ENCODE measurements around the gene C10orf90.

C10orf90 gene

GRCh38 chr10:126580873-126581647 lies 89.4 kb downstream of the C10orf90 start (continued):
- TF ChIP-seq PRDM1 (tag by site-specific recombination; IDR thresholded peaks at IDR 0.05) (no peak), YY1 (tag by site-specific recombination; IDR thresholded peaks at IDR 0.05) (no peak), ZNF366 (tag by site-specific recombination; conservative IDR thresholded peaks at IDR 0.05) (no peak), ZBTB17 (tag by site-specific recombination; IDR thresholded peaks at IDR 0.05) (no peak), ZNF24 (tag by site-specific recombination; IDR thresholded peaks at IDR 0.05) (no peak), WT1 (tag by site-specific recombination; IDR thresholded peaks at IDR 0.05) (no peak), OVOL3 (tag by site-specific recombination; IDR thresholded peaks at IDR 0.05) (no peak)

GRCh38 chr10:126576336-126576735 lies 94.2 kb downstream of the C10orf90 start:
- H3K4me3 ChIP-seq (ENCODE audit: low read depth, low read length): no peak overlapping the region
- POLR2A ChIA-PET: no interaction called here
- no peak for TF ChIP-seq ZNF169 (tag by site-specific recombination; IDR thresholded peaks at IDR 0.05)
- TF ChIP-seq ZNF223 (tag by site-specific recombination; IDR thresholded peaks at IDR 0.05): no peak
- no peak for TF ChIP-seq ZNF585B (tag by site-specific recombination; IDR thresholded peaks at IDR 0.05)
- no peak for TF ChIP-seq ZNF596 (tag by site-specific recombination; IDR thresholded peaks at IDR 0.05)
- H3K4me1 ChIP-seq (ENCODE audit: control insufficient read depth, insufficient read depth, low read length): no peaks in the 10 kb centered on the region
- CTCF ChIA-PET: interaction anchor here (2.3 kb wide), 1 partner anchor 21 kb away, joined by 8 read pairs; no protein-coding TSS in a partner anchor
- H3K27ac ChIP-seq (ENCODE audit: extremely low read depth, low read depth, low read length): no peak overlapping the region
- no peaks in the 10 kb centered on the region for H3K9me3 ChIP-seq (ENCODE audit: control insufficient read depth, insufficient read depth, low read depth, low read length)
- no peaks in the 10 kb centered on the region for H3K36me3 ChIP-seq (ENCODE audit: control insufficient read depth in 2 of 2, insufficient read depth in 1 of 2, low read length in 2 of 2)

GRCh38 chr10:126570621-126571602 lies 99.6 kb downstream of the C10orf90 start:
- ChIA-PET POLR2A (no interaction called here), CTCF (interaction anchor here (0.6 kb wide), 1 partner anchor 594 kb away, joined by 4 read pairs; no protein-coding TSS in a partner anchor)
- no peak overlapping the region for H3K4me3 ChIP-seq (ENCODE audit: low read depth, low read length)
- peaks cover 11% of the 10 kb centered on the region for H3K4me1 ChIP-seq (ENCODE audit: control insufficient read depth, insufficient read depth, low read length)
- no peak overlapping the region for H3K27ac ChIP-seq (ENCODE audit: extremely low read depth, low read depth, low read length)
- TF ChIP-seq ZNF23 (tag by site-specific recombination; IDR thresholded peaks at IDR 0.05; ENCODE audit: borderline replicate concordance) (no peak), OVOL3 (tag by site-specific recombination; IDR thresholded peaks at IDR 0.05) (no peak), ZNF121 (tag by site-specific recombination; IDR thresholded peaks at IDR 0.05) (no peak), KLF9 (tag by site-specific recombination; IDR thresholded peaks at IDR 0.05; ENCODE audit: low read depth) (no peak), ZNF24 (tag by site-specific recombination; IDR thresholded peaks at IDR 0.05) (no peak), ZNF621 (tag by site-specific recombination; IDR thresholded peaks at IDR 0.05) (no peak), ZNF416 (tag by site-specific recombination; IDR thresholded peaks at IDR 0.05) (no peak), ZNF280D (tag by site-specific recombination; IDR thresholded peaks at IDR 0.05) (no peak), ZNF510 (tag by site-specific recombination; IDR thresholded peaks at IDR 0.05; ENCODE audit: insufficient replicate concordance) (no peak), ZNF704 (tag by site-specific recombination; IDR thresholded peaks at IDR 0.05) (no peak), ZNF560 (tag by site-specific recombination; IDR thresholded peaks at IDR 0.05; ENCODE audit: borderline replicate concordance) (no peak), TCF7L2 (IDR thresholded peaks at IDR 0.05; ENCODE audit: borderline replicate concordance, low read depth, low read length) (no peak), SCRT1 (tag by site-specific recombination; IDR thresholded peaks at IDR 0.05; ENCODE audit: borderline replicate concordance) (peak; percentile 37; the same call in 1 of the 2 replicates), ZNF561 (tag by site-specific recombination; IDR thresholded peaks at IDR 0.05; ENCODE audit: borderline replicate concordance) (no peak), ZFP69B (tag by site-specific recombination; IDR thresholded peaks at IDR 0.05) (no peak), SCRT2 (tag by site-specific recombination; IDR thresholded peaks at IDR 0.05) (peak; percentile 55)
- no peaks in the 10 kb centered on the region for H3K36me3 ChIP-seq (ENCODE audit: control insufficient read depth in 2 of 2, insufficient read depth in 1 of 2, low read length in 2 of 2)
- no peaks in the 10 kb centered on the region for H3K9me3 ChIP-seq (ENCODE audit: control insufficient read depth, insufficient read depth, low read depth, low read length)

Data from HEK293 (cell line).